A549 treated with AZD9567 at 1 μM for 4 hours (cell line): ENCODE results near the gene ABCA1. TPM values are rescaled to one million over a fixed set of nuclear protein-coding genes. Genes with fewer than 3 reads are reported as not detected.

Source experiments
- total RNA-seq: library from RNA; stranded (reverse); fragments of 200-300 nt; extraction: Qiagen RNA extraction; gene quantifications from 5 replicates; pipeline ENCODE4 v1.2.3, GENCODE V29; 2022; ENCODE audit not compliant: insufficient read depth

Gene ABCA1
- 3.2 to 3.7 TPM (median 3.6 TPM) in 5 replicates for total RNA-seq

GRCh38 chr9:104927912-104928740 lies at the start of gene ABCA1:
Gene ABCA1, minus strand, starts transcription at chr9:104928155. Its CDS starts 24,476 bp downstream, at chr9:104903679.

GRCh38 chr9:104747565-104748358 lies 180.2 kb downstream of the ABCA1 start, which contains the start of gene NIPSNAP3A:
Gene NIPSNAP3A, plus strand, starts transcription at chr9:104747683. Its CDS starts 110 bp downstream, at chr9:104747793.

Other genes starting within 250 kb of the ABCA1 start
- gene OR13D1, start 233.6 kb downstream of the ABCA1 start, total RNA-seq, result not detected in 5 replicates
- gene NIPSNAP3A, start 180.5 kb downstream of the ABCA1 start, total RNA-seq, result 10.2 to 19.8 TPM (median 14.9 TPM) in 5 replicates
- 0.24 to 0.68 TPM (median 0.65 TPM) in 4 of 5 replicates, not detected in the other for gene NIPSNAP3B, start 164.0 kb downstream of the ABCA1 start, total RNA-seq